ENCODE measurements around the gene BPIFB6.

The BPIFB6 gene

DNA sequence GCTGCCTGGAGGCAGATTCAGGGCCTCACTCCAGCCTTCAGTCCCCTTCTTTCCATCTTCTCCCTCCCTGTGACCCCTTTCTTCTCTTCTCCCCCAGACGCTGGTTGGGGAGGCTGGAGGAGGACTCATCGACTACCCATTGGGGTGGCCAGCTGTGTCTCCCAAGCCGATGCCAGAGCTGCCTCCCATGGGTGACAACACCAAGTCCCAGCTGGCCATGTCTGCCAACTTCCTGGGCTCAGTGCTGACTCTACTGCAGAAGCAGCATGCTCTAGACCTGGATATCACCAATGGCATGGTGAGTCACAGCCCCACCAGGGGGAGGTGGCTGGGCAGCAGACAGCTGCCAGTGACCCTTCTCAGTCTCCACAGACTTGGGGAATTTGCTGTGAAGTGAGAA is 60.9 kb downstream of the BPIFB6 start:
- DNase-seq (ENCODE audit: low spot score) = no peak

DNA sequence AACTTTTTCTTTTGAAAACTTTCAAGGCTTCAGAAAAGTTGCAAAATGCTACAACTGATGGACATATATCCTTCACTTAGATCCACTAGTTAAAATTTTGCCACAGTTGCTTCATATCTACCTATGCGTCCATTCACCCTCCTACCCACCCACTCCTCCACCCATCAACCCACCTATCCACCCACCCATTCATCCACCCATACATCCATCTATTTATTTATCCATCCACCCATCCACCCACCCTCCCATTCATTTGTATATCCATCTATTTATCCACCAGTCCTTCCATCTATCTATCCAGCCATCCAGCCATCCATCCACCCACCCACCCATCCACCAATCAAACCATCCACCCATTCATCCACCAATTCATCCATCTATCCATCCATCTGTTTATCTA is 61.6 kb downstream of the BPIFB6 start:
- DNase-seq (ENCODE audit: low spot score) = no peak

DNA sequence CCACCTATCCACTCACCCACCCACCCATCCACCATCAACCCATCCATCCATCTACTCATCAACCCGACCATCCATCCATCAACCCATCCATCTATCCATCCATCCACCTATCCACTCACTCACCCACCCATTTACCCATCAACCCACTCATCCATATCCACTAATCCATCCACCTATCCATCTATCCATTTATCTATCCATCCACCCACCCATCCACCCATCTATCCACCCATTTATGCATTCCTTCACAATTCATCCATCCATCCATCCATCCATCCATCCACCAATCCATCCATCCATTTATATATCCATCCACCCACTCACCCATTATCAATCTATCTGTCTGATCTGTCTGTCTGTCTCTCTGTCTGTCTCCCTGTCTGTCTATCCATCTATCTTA is 62.1 kb downstream of the BPIFB6 start:
- DNase-seq (ENCODE audit: low spot score) = no peak

Data from LoVo (cell line).